ENCODE results near the gene FOXQ1.

FOXQ1 gene

DNA sequence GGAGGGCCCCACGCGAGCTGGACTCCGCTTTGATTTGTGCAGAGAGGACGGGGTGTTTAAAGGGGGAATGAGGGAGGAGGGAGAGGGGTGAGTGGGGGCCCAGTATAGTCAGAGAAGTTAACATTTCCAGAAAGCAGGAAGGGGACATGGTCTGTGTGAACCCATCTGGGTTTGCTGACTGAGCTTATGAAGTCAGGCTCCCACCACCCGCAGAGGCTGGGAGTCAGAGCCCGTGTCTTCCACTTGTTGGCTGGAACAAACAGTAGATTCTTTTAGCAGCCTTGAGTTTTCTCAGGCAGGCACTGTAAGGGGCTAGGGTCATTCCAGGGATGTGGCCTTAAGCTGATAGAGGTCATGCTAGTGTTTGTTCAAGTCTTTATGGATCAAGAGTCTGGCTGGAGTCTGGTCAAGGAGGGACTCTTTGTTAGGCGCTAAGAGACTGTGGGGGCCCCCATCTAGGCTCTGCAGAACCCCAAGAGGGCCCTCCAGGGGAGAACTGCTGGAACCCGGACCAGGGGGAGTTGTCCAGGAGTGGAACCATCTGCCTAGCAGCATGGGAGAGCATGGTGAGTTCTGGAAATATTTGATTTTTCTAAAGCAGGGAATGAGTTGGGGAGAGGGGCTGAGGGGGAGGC is 31.1 kb upstream of the FOXQ1 start:
- TF ChIP-seq, protein P1, sequence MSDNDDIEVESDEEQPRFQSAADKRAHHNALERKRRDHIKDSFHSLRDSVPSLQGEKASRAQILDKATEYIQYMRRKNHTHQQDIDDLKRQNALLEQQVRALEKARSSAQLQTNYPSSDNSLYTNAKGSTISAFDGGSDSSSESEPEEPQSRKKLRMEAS (IDR thresholded peaks at IDR 0.05; ENCODE audit: low read depth, low read length), result no peak
- TF ChIP-seq MYC (IDR thresholded peaks at IDR 0.05; ENCODE audit: low read depth, low read length), result no peak
- no peak for TF ChIP-seq POLR2A (IDR thresholded peaks at IDR 0.05; ENCODE audit: extremely low read depth, insufficient read length)
- TF ChIP-seq, protein P2, sequence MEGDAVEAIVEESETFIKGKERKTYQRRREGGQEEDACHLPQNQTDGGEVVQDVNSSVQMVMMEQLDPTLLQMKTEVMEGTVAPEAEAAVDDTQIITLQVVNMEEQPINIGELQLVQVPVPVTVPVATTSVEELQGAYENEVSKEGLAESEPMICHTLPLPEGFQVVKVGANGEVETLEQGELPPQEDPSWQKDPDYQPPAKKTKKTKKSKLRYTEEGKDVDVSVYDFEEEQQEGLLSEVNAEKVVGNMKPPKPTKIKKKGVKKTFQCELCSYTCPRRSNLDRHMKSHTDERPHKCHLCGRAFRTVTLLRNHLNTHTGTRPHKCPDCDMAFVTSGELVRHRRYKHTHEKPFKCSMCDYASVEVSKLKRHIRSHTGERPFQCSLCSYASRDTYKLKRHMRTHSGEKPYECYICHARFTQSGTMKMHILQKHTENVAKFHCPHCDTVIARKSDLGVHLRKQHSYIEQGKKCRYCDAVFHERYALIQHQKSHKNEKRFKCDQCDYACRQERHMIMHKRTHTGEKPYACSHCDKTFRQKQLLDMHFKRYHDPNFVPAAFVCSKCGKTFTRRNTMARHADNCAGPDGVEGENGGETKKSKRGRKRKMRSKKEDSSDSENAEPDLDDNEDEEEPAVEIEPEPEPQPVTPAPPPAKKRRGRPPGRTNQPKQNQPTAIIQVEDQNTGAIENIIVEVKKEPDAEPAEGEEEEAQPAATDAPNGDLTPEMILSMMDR (IDR thresholded peaks at IDR 0.05; ENCODE audit: low read depth, low read length), result no peak
- H3K4me3 ChIP-seq (ENCODE audit: low read depth, low read length), result no peak overlapping the region
- DNase-seq (ENCODE audit: low read depth), result no peak

- TF ChIP-seq MYC (IDR thresholded peaks at IDR 0.05; ENCODE audit: low read depth, low read length) (no peak), POLR2A (IDR thresholded peaks at IDR 0.05; ENCODE audit: extremely low read depth, insufficient read length) (no peak)
- TF ChIP-seq, protein P2 (IDR thresholded peaks at IDR 0.05; ENCODE audit: low read depth, low read length), result no peak
- TF ChIP-seq, protein P1 (IDR thresholded peaks at IDR 0.05; ENCODE audit: low read depth, low read length), result no peak
- H3K4me3 ChIP-seq (ENCODE audit: low read depth, low read length), result no peak overlapping the region
- no peak for DNase-seq (ENCODE audit: low read depth)
Measured at GRCh38 chr6:1281746-1282145, 30.2 kb upstream of the FOXQ1 start.

DNA sequence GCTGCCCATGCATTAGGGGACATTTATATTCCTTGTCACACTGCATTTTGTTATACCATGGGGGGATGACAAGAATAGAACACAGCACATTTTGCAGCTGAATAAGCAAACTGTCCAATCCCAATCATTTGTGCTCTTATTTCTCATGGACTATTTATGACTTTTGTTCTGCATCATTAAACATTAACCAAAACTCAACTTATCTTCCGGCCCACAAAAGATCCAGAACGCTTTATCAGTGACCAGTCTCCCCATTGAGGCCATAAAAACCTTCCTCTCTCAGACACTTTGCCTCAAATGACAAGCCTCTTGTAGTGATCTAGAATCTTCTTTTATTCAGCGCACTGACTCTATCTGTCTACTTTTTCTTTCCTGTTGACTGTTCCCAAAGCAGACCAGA is 28.4 kb upstream of the FOXQ1 start:
- H3K4me3 ChIP-seq (ENCODE audit: low read depth, low read length), result no peak overlapping the region
- DNase-seq (ENCODE audit: low read depth), result no peak
- TF ChIP-seq MYC (IDR thresholded peaks at IDR 0.05; ENCODE audit: low read depth, low read length) (no peak), POLR2A (IDR thresholded peaks at IDR 0.05; ENCODE audit: extremely low read depth, insufficient read length) (no peak)
- TF ChIP-seq, protein P1 (IDR thresholded peaks at IDR 0.05; ENCODE audit: low read depth, low read length), result no peak
- TF ChIP-seq, protein P2 (IDR thresholded peaks at IDR 0.05; ENCODE audit: low read depth, low read length), result no peak

- TF ChIP-seq, protein P1 (IDR thresholded peaks at IDR 0.05; ENCODE audit: low read depth, low read length), result no peak
- no peak for TF ChIP-seq MYC (IDR thresholded peaks at IDR 0.05; ENCODE audit: low read depth, low read length)
- TF ChIP-seq, protein P2 (IDR thresholded peaks at IDR 0.05; ENCODE audit: low read depth, low read length), result no peak
- TF ChIP-seq POLR2A (IDR thresholded peaks at IDR 0.05; ENCODE audit: extremely low read depth, insufficient read length), result no peak
- DNase-seq (ENCODE audit: low read depth), result no peak
- H3K4me3 ChIP-seq (ENCODE audit: low read depth, low read length), result no peak overlapping the region
Measured at GRCh38 chr6:1285556-1285955, 26.3 kb upstream of the FOXQ1 start.

- DNase-seq (ENCODE audit: low read depth), result peak; percentile 59
- TF ChIP-seq, protein P1 (IDR thresholded peaks at IDR 0.05; ENCODE audit: low read depth, low read length), result no peak
- TF ChIP-seq POLR2A (IDR thresholded peaks at IDR 0.05; ENCODE audit: extremely low read depth, insufficient read length) (no peak), MYC (IDR thresholded peaks at IDR 0.05; ENCODE audit: low read depth, low read length) (no peak)
- TF ChIP-seq, protein P2 (IDR thresholded peaks at IDR 0.05; ENCODE audit: low read depth, low read length), result no peak
- no peak overlapping the region for H3K4me3 ChIP-seq (ENCODE audit: low read depth, low read length)
Measured at GRCh38 chr6:1285956-1286355, 25.9 kb upstream of the FOXQ1 start.
